CD4-positive, alpha-beta T cell (primary cell): Measurements from ENCODE around the gene ASB3. TPM values are rescaled to one million over a fixed set of nuclear protein-coding genes. Genes with fewer than 3 reads are reported as not detected.
A peak's percentile ranks its signal among the peaks of the same experiment; 100 is the strongest.

ENCODE experiments used
- ATAC-seq: fragments of 200-7000 bp; cut with Tn5 transposase; one replicate; pipeline ENCODE4 v1.10.0; 2022; ENCODE audit warnings: mild to moderate bottlenecking; ENCODE audit not compliant: poor library complexity
- CTCF ChIA-PET: fragments of 350-600 bp; sonication (Branson Sonifier 250); formaldehyde crosslinking; loops from one replicate; lab custom pipeline; 2021; ENCODE audit warnings: antibody characterized with exemption, inconsistent platforms; lab: Charles Lee
- POLR2A ChIA-PET: fragments of 350-600 bp; sonication (Branson Sonifier 250); formaldehyde crosslinking; loops from one replicate; lab custom pipeline; 2021; ENCODE audit warnings: antibody characterized with exemption, inconsistent platforms; lab: Charles Lee
- DNase-seq, 14 experiments: peaks; one replicate each; pipeline ENCODE4 v3.0.0-alpha.2; 2013 to 2020; ENCODE audit warnings: mixed read lengths in 2 of 14
- H3K27ac ChIP-seq, 2 donors: one replicate each; pipeline versions ENCODE4 v1.5.1 to v1.7.0; 2013; ENCODE audit warnings: low read length in 2 of 2, low read depth in 1 of 2, mild to moderate bottlenecking in 1 of 2
- H3K27me3 ChIP-seq, 2 experiments: 1 replicate in 1 of 2; 2 replicates in 1 of 2; pipeline versions ENCODE4 v1.6.1 to v1.7.0; 2013; ENCODE audit warnings: low read length in 2 of 2, control low read depth in 1 of 2, mild to moderate bottlenecking in 1 of 2, moderate library complexity in 1 of 2; ENCODE audit not compliant: insufficient read depth in 2 of 2, control insufficient read depth in 1 of 2
- H3K36me3 ChIP-seq: one replicate; pipeline ENCODE4 v1.6.1; 2013; ENCODE audit warnings: low read length, control low read depth; ENCODE audit not compliant: insufficient read depth
- H3K4me1 ChIP-seq: one replicate; pipeline ENCODE4 v1.6.1; 2013; ENCODE audit warnings: low read length, control low read depth; ENCODE audit not compliant: insufficient read depth
- H3K4me3 ChIP-seq: one replicate; pipeline ENCODE4 v1.5.1; 2013; ENCODE audit warnings: mild to moderate bottlenecking, low read length, moderate library complexity
- H3K9me3 ChIP-seq, 2 experiments: 1 replicate in 1 of 2; 2 replicates in 1 of 2; pipeline versions ENCODE4 v1.6.1 to v1.7.0; 2013; ENCODE audit warnings: low read length in 2 of 2, mild to moderate bottlenecking in 2 of 2, control low read depth in 1 of 2, moderate library complexity in 1 of 2; ENCODE audit not compliant: control insufficient read depth in 1 of 2, insufficient read depth in 1 of 2
- H3K27ac Mint-ChIP-seq: one replicate; pipeline ENCODE4 v1.8.0; 2020; ENCODE audit warnings: mixed read lengths
- H3K27me3 Mint-ChIP-seq: one replicate; pipeline ENCODE4 v1.8.0; 2021; ENCODE audit warnings: mixed read lengths
- H3K36me3 Mint-ChIP-seq: one replicate; pipeline ENCODE4 v1.8.0; 2021; ENCODE audit warnings: low read depth, mixed read lengths
- H3K4me1 Mint-ChIP-seq: one replicate; pipeline ENCODE4 v1.8.0; 2021; ENCODE audit warnings: low read depth, mixed read lengths
- H3K4me3 Mint-ChIP-seq: one replicate; pipeline ENCODE4 v1.8.0; 2020; ENCODE audit warnings: mild to moderate bottlenecking, mixed read lengths
- H3K9me3 Mint-ChIP-seq: one replicate; pipeline ENCODE4 v1.8.0; 2020; ENCODE audit warnings: mixed read lengths
- intact Hi-C, 2 experiments: fragments of 100-400 bp; cut with DNase I in 1 of 2; cut with micrococcal nuclease in 1 of 2; formaldehyde crosslinking; loops; one replicate each; pipeline versions ENCODE4 v1.15.1 to v1.9.0; 2023 to 2025; cut with DNase I, micrococcal nuclease
- total RNA-seq, 174 experiments: library from RNA in 2 of 174; stranded (reverse) in 2 of 174; gene quantifications; one replicate each; pipeline ENCODE4 v1.2.3 and lab custom pipeline; 2021 to 2026
- TF ChIP-seq, protein P1 (sequence below): fragments of 200-600 bp; IDR thresholded peaks from one replicate; pipeline ENCODE4 v1.8.0; 2022; ENCODE audit warnings: antibody characterized with exemption, mild to moderate bottlenecking

The ASB3 gene
- total RNA-seq, 2 experiments from 2014 or later, result 31.0 to 34.3 TPM

DNA sequence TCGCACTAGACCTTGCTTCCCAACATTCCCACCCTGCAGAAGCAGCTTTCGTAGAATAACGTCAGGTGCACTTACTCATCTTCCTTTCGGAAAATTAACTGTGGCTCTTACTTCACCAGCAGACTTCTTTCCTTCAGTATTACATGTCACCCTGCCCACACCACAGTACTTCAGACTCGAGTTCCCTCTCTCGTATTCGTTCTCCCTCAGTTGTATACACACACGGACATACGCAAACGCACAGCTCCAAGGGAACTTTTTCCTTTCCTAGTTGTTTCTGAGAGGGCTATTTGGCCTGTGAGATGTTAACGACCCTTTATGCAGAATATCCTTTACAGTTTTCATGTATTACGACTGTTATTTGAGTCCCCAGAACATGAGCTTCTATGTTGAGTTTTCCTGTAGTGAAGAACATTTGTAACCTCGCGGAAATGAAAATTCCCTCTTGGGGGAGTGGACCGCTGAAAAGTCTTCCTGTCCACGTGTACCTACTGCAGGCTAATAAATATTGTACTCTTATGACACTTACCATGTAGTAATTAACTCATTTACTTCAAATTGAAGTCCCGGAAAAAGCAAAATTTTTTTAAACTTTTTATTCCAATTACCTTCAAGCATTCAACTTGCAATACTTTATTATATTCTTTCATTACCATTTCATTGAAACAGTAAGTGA, 999 bp upstream of the ASB3 start:
- Histone ChIP-seq H3K4me1 (peaks cover 32% of the 10 kb centered on the region), H3K27me3 (no peaks in the 10 kb centered on the region), H3K4me3 (peak overlapping the region; percentile 83), H3K36me3 (no peaks in the 10 kb centered on the region), H3K9me3 (no peaks in the 10 kb centered on the region), H3K27ac (peak overlapping the region; percentile 79 to 87)
- TF ChIP-seq, protein P1, sequence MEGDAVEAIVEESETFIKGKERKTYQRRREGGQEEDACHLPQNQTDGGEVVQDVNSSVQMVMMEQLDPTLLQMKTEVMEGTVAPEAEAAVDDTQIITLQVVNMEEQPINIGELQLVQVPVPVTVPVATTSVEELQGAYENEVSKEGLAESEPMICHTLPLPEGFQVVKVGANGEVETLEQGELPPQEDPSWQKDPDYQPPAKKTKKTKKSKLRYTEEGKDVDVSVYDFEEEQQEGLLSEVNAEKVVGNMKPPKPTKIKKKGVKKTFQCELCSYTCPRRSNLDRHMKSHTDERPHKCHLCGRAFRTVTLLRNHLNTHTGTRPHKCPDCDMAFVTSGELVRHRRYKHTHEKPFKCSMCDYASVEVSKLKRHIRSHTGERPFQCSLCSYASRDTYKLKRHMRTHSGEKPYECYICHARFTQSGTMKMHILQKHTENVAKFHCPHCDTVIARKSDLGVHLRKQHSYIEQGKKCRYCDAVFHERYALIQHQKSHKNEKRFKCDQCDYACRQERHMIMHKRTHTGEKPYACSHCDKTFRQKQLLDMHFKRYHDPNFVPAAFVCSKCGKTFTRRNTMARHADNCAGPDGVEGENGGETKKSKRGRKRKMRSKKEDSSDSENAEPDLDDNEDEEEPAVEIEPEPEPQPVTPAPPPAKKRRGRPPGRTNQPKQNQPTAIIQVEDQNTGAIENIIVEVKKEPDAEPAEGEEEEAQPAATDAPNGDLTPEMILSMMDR, result no peak
- ChIA-PET POLR2A (interaction anchor here (0.7 to 6.2 kb wide), 3 partner anchors 19 to 1830 kb away, joined by 3 to 82 read pairs (median 3); partner anchors contain the start of gene CHAC2), CTCF (interaction anchor here (2.9 kb wide), 1 partner anchor 20 kb away, joined by 18 read pairs; the partner anchor contains the start of gene CHAC2)
- Mint-ChIP-seq H3K9me3 (no peaks in the 10 kb centered on the region), H3K36me3 (peaks cover 31% of the 10 kb centered on the region), H3K4me1 (peaks cover 67% of the 10 kb centered on the region), H3K4me3 (peak overlapping the region; percentile 97), H3K27me3 (no peaks in the 10 kb centered on the region), H3K27ac (peak overlapping the region; percentile 86)
- intact Hi-C loops, result loop anchor here (5.0 to 10.0 kb wide), 5 partner anchors 187 to 1907 kb away; partner anchors contain the start of genes CLHC1 (in 1 of the 2), EML6 (in 1 of the 2), PNPT1 (in 1 of the 2) and PPP4R3B (in 1 of the 2)
- DNase-seq, result peak in 3 of 14 experiments; percentile 3 to 33 (median 10)
- ATAC-seq, result no peak

DNA sequence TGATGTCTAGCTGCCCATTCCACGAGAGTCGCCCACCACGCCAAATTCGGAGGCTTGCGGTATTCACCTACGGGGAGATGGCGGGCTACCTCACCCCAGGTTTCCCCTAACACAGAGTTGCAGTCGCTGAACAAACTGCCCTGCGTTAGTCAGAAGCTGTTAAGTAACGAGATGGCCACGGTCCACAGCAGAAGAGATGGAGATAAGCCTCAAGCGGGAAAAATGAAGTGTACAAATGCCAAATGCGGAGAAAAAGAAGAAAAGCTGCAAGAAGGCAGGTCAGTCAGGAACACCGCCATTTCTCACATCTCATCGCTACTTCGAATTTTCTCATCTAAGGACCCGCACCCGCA, 425 bp downstream of the ASB3 start:
- peak in 9 of 14 experiments; percentile 2 to 61 (median 18) for DNase-seq
- TF ChIP-seq, protein P1, result no peak
- POLR2A ChIA-PET, result interaction anchor here (0.7 to 6.2 kb wide), 5 partner anchors 18 to 1832 kb away, joined by 3 to 82 read pairs (median 3); partner anchors contain the start of genes ACYP2, CHAC2 and RTN4
- Histone ChIP-seq H3K27me3 (no peaks in the 10 kb centered on the region), H3K27ac (peak overlapping the region; percentile 79 to 87), H3K9me3 (no peaks in the 10 kb centered on the region), H3K36me3 (peaks cover 5% of the 10 kb centered on the region), H3K4me3 (peak overlapping the region; percentile 83), H3K4me1 (peaks cover 32% of the 10 kb centered on the region)
- H3K36me3 Mint-ChIP-seq, result peaks cover 31% of the 10 kb centered on the region
- H3K4me3 Mint-ChIP-seq, result peak overlapping the region; percentile 97
- no peaks in the 10 kb centered on the region for H3K9me3 Mint-ChIP-seq
- no peaks in the 10 kb centered on the region for H3K27me3 Mint-ChIP-seq
- intact Hi-C loops, result loop anchor here (1.0 to 10.0 kb wide), 6 partner anchors 19 to 1908 kb away; partner anchors contain the start of genes CHAC2 (in 1 of the 2), CLHC1 (in 1 of the 2), EML6 (in 1 of the 2) and PNPT1 (in 1 of the 2)
- H3K27ac Mint-ChIP-seq, result peak overlapping the region; percentile 86
- ATAC-seq, result peak; percentile 37
- CTCF ChIA-PET, result interaction anchor here (0.9 to 2.9 kb wide), 2 partner anchors 9 to 18 kb away, joined by 3 to 18 read pairs; partner anchors contain the start of gene CHAC2
- H3K4me1 Mint-ChIP-seq, result peaks cover 59% of the 10 kb centered on the region

DNA sequence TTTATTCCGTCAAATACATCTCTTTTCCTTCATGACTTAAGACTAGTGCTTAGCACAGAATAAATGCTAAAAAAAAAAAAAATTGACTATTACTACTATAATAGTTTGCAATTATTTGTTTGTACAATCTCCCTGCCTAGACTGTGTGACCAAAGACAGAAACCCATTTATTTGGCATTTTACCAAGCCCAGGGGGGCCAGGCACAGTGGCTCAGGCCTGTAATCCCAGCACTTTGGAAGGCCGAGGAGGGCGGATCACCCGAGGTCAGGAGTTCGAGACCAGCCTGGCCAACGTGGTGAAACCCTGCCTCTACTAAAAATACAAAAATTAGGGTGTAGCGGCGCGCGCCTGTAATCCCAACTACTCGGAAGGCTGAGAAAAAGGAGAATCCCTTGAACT, 1.4 kb downstream of the ASB3 start:
- DNase-seq (no peak), ATAC-seq (no peak)
- H3K4me3 Mint-ChIP-seq, result peak overlapping the region; percentile 97
- Histone ChIP-seq H3K4me3 (peak overlapping the region; percentile 83), H3K27ac (no peak overlapping the region), H3K36me3 (peaks cover 5% of the 10 kb centered on the region), H3K9me3 (no peaks in the 10 kb centered on the region), H3K4me1 (peaks cover 32% of the 10 kb centered on the region), H3K27me3 (no peaks in the 10 kb centered on the region)
- peaks cover 32% of the 10 kb centered on the region for H3K36me3 Mint-ChIP-seq
- CTCF ChIA-PET, result interaction anchor here (2.9 kb wide), 1 partner anchor 17 kb away, joined by 18 read pairs; the partner anchor contains the start of gene CHAC2
- peaks cover 51% of the 10 kb centered on the region for H3K4me1 Mint-ChIP-seq
- intact Hi-C loops, result loop anchor here (2.0 to 10.0 kb wide), 6 partner anchors 15 to 1909 kb away; partner anchors contain the start of genes CLHC1 (in 1 of the 2), EML6 (in 1 of the 2), PNPT1 (in 1 of the 2) and PPP4R3B (in 1 of the 2)
- H3K9me3 Mint-ChIP-seq, result no peaks in the 10 kb centered on the region
- POLR2A ChIA-PET, result interaction anchor here (6.2 kb wide), 1 partner anchor 17 kb away, joined by 82 read pairs; the partner anchor contains the start of gene CHAC2
- TF ChIP-seq, protein P1, result no peak
- no peaks in the 10 kb centered on the region for H3K27me3 Mint-ChIP-seq
- peak overlapping the region; percentile 86 for H3K27ac Mint-ChIP-seq
